B cell (primary cell): Measurements from ENCODE around the gene YRDC. TPM values are rescaled to one million over a fixed set of nuclear protein-coding genes. Genes with fewer than 3 reads are reported as not detected.

Experiments used
- ATAC-seq: fragments of 200-7000 bp; cut with Tn5 transposase; one replicate; pipeline ENCODE4 v1.10.0; 2021; ENCODE audit warnings: low read depth, mild to moderate bottlenecking, moderate number of reproducible peaks, moderate library complexity
- CTCF ChIA-PET: fragments of 350-600 bp; sonication (Branson Sonifier 250); formaldehyde crosslinking; loops from one replicate; lab custom pipeline; 2021; ENCODE audit warnings: antibody characterized with exemption, inconsistent platforms; lab: Charles Lee
- POLR2A ChIA-PET: fragments of 350-600 bp; sonication (Branson Sonifier 250); formaldehyde crosslinking; loops from one replicate; lab custom pipeline; 2021; ENCODE audit warnings: antibody characterized with exemption; lab: Charles Lee
- DNase-seq: peaks from one replicate; pipeline ENCODE4 v3.0.0; 2013
- H2AFZ ChIP-seq: 2 replicates; pipeline ENCODE4 v1.6.1; 2012; ENCODE audit warnings: mild to moderate bottlenecking, low read depth, low read length; ENCODE audit not compliant: insufficient read depth, poor library complexity, severe bottlenecking
- H3K27ac ChIP-seq, 2 donors: 1 replicate in 1 of 2; 2 replicates in 1 of 2; pipeline ENCODE4 v1.5.1; 2012 to 2013; ENCODE audit warnings: low read length in 2 of 2, mild to moderate bottlenecking in 2 of 2, moderate library complexity in 1 of 2
- H3K27me3 ChIP-seq, 4 experiments: fragments of 200-600 bp in 1 of 4; sonication (generic) in 1 of 4; replicated peaks in 1 of 4; 1 replicate in 2 of 4; 2 replicates in 2 of 4; pipeline versions ENCODE4 v1.6.1 to v1.7.0; 2013 to 2016; ENCODE audit warnings: low read length in 3 of 4, mild to moderate bottlenecking in 2 of 4, mixed read lengths in 1 of 4, moderate library complexity in 1 of 4; ENCODE audit not compliant: insufficient read depth in 4 of 4, control insufficient read depth in 3 of 4; ENCODE audit errors: control extremely low read depth in 1 of 4
- H3K36me3 ChIP-seq, 2 experiments: replicated peaks in 1 of 2; 1 replicate in 1 of 2; 2 replicates in 1 of 2; pipeline versions ENCODE4 v1.6.1 to v1.7.1; 2013; ENCODE audit warnings: low read length in 1 of 2; ENCODE audit not compliant: insufficient read depth in 2 of 2, control insufficient read depth in 1 of 2; ENCODE audit errors: control extremely low read depth in 1 of 2, extremely low read depth in 1 of 2
- H3K4me1 ChIP-seq, 2 donors: fragments of 200-600 bp in 1 of 2; sonication (generic) in 1 of 2; 1 replicate in 1 of 2; 2 replicates in 1 of 2; pipeline versions ENCODE4 v1.5.1 to v1.6.1; 2013 to 2017; ENCODE audit warnings: low read length in 2 of 2; ENCODE audit not compliant: control insufficient read depth in 2 of 2, insufficient read depth in 2 of 2
- H3K4me2 ChIP-seq: replicated peaks from 2 replicates; pipeline ENCODE3; 2012; ENCODE audit warnings: mild to moderate bottlenecking, low read depth, low read length; ENCODE audit not compliant: poor library complexity, severe bottlenecking
- H3K4me3 ChIP-seq, 5 experiments: fragments of 200-600 bp in 1 of 5; sonication (generic) in 1 of 5; 1 replicate in 3 of 5; 2 replicates in 2 of 5; pipeline versions ENCODE4 v1.5.1 to v1.7.0; 2011 to 2016; ENCODE audit warnings: low read length in 4 of 5, mild to moderate bottlenecking in 4 of 5, low read depth in 2 of 5, control low read depth in 1 of 5, moderate library complexity in 1 of 5; ENCODE audit not compliant: insufficient read depth in 1 of 5; ENCODE audit errors: control extremely low read depth in 1 of 5, extremely low read depth in 1 of 5
- H3K79me2 ChIP-seq: fragments of 200-600 bp; sonication (generic); one replicate; pipeline ENCODE4 v1.6.0; 2016; ENCODE audit warnings: low read length; ENCODE audit not compliant: control insufficient read depth, insufficient read depth
- H3K9ac ChIP-seq: fragments of 200-600 bp; sonication (generic); 2 replicates; pipeline ENCODE4 v1.6.1; 2017; ENCODE audit warnings: mild to moderate bottlenecking, low read length, moderate library complexity
- H3K9me3 ChIP-seq, 3 donors: one replicate each; pipeline versions ENCODE4 v1.6.1 to v1.7.1; 2013; ENCODE audit warnings: low read length in 2 of 3; ENCODE audit not compliant: control insufficient read depth in 2 of 3, insufficient read depth in 1 of 3; ENCODE audit errors: control extremely low read depth in 1 of 3
- H4K20me1 ChIP-seq: 2 replicates; pipeline ENCODE4 v1.6.0; 2012; ENCODE audit warnings: mild to moderate bottlenecking, low read length; ENCODE audit not compliant: insufficient read depth, control insufficient read depth, poor library complexity, severe bottlenecking
- H3K27ac Mint-ChIP-seq: one replicate; pipeline ENCODE4 v1.8.0; 2021; ENCODE audit warnings: mixed read lengths
- H3K27me3 Mint-ChIP-seq: one replicate; pipeline ENCODE4 v1.8.0; 2021; ENCODE audit warnings: mixed read lengths
- H3K4me1 Mint-ChIP-seq: one replicate; pipeline ENCODE4 v1.8.0; 2021; ENCODE audit warnings: mixed read lengths
- H3K4me3 Mint-ChIP-seq: one replicate; pipeline ENCODE4 v1.8.0; 2021; ENCODE audit warnings: mixed read lengths
- H3K9me3 Mint-ChIP-seq: one replicate; pipeline ENCODE4 v1.8.0; 2022; ENCODE audit warnings: mixed read lengths; ENCODE audit not compliant: insufficient read depth
- EZH2 ChIP-seq: IDR thresholded peaks from 2 replicates; pipeline ENCODE4 v1.6.1; 2012; ENCODE audit warnings: borderline replicate concordance, low read depth, mild to moderate bottlenecking, moderate library complexity, low read length; ENCODE audit not compliant: insufficient read depth, poor library complexity, severe bottlenecking
- WGBS: methylation state at CpG from one replicate; pipeline ENCODE4 v1.1.5; 2013; ENCODE audit warnings: missing lambda C conversion rate; ENCODE audit not compliant: insufficient coverage; 5-methylcytosine and 5-hydroxymethylcytosine counted together
- intact Hi-C: fragments of 100-400 bp; cut with micrococcal nuclease; formaldehyde crosslinking; loops from one replicate; pipeline ENCODE4 v1.10.0; 2022
- polyA plus RNA-seq: library from polyadenylated mRNA; depleted of rRNA; stranded (reverse); fragments of >200 nt; gene quantifications from 2 replicates; pipeline ENCODE4 v1.2.3, GENCODE V29; 2012
- total RNA-seq, 2 donors: library from RNA; stranded (reverse); fragments of 120-200 nt in 1 of 2; gene quantifications; 1 replicate in 1 of 2; 2 replicates in 1 of 2; pipeline versions ENCODE4 v1.2.3 to v1.2.4, GENCODE V29; 2013 to 2022

The YRDC gene
- total and polyA plus RNA-seq, 2 donors (not counting 1 experiment from before 2014, with no cell fraction given), result 12.5 to 16.7 TPM

DNA sequence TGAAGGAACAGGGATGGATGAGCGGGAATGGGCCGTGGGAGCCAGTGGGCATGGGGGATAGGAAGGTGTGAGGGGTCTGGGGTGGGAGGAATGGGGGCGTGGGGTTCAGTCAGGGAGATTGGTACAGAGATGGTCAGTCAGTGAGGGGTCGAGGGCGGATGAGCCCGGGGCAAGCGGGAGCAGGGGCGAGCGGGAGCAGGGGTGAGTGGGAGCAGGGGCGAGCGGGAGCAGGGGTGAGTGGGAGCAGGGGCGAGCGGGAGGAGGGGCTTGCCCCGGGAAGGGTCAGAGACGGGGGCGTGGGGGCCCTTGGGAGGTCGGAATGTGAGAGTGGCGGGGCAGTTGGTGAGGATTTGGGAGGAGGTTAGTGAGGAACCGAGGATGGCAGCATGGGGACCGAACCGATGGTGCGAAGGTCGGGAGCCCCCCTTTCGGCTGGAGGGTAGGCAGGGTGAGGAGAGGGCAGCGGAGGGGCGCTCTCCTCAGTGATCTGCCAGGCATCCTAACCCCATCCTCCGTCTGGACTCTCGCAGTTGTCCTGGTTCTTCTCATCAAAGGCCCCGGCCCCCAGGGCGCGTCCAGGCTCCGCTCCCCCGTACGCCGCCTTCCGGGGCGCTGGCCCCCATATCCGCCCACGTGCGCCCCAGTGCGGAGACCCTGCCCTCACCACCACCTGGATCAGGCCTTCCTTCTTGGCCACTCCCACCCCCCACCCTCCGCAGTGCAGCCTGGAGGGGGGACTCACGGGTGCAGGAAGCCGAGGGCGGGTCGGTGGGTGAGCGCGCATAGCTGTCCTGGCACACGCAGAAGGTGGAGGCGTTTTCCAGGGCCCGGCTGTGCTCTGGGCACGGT lies 54.3 kb downstream of the YRDC start:
- TF ChIP-seq EZH2, result no peak
- CTCF ChIA-PET, result no interaction called here
- ATAC-seq (no peak), DNase-seq (peak; percentile 16)
- Histone ChIP-seq H2AFZ (peak overlapping the region; percentile 16), H4K20me1 (no peaks in the 10 kb centered on the region), H3K27me3 (peaks cover 0 to 46% (median 16%) of the 10 kb centered on the region in 4 experiments), H3K79me2 (no peaks in the 10 kb centered on the region), H3K9ac (no peak overlapping the region), H3K36me3 (no peaks in the 10 kb centered on the region), H3K9me3 (no peaks in the 10 kb centered on the region), H3K27ac (no peak overlapping the region), H3K4me3 (peak overlapping the region in 1 of 5 experiments; percentile 41), H3K4me2 (peak overlapping the region; percentile 71), H3K4me1 (peaks cover 6 to 18% of the 10 kb centered on the region in 2 donors)
- peaks cover 12% of the 10 kb centered on the region for H3K4me1 Mint-ChIP-seq
- WGBS, result 11% methylated on average over 51 of the region's 52 CpGs
- peaks cover 22% of the 10 kb centered on the region for H3K27me3 Mint-ChIP-seq
- no peaks in the 10 kb centered on the region for H3K9me3 Mint-ChIP-seq
- intact Hi-C loops, result no loop called here
- peak overlapping the region; percentile 80 for H3K4me3 Mint-ChIP-seq
- H3K27ac Mint-ChIP-seq, result no peak overlapping the region
- POLR2A ChIA-PET, result no interaction called here

Other genes starting within 250 kb of the YRDC start
- 44.0 and 50.6 TPM in 2 replicates for gene GNL2, start 212.3 kb downstream of the YRDC start, total RNA-seq
- 15.7 and 29.8 TPM in 2 replicates for gene GNL2, start 212.3 kb downstream of the YRDC start, polyA plus RNA-seq
- gene RSPO1, start 173.3 kb downstream of the YRDC start, total RNA-seq, result not detected in 2 replicates
- not detected in 2 replicates for gene RSPO1, start 173.3 kb downstream of the YRDC start, polyA plus RNA-seq
- gene CDCA8, start 115.7 kb downstream of the YRDC start, total RNA-seq, result 1.3 and 1.5 TPM in 2 replicates
- gene CDCA8, start 115.7 kb downstream of the YRDC start, polyA plus RNA-seq, result 1.4 and 1.6 TPM in 2 replicates
- 0.39 and 0.61 TPM in 2 replicates for gene EPHA10, start 43.1 kb downstream of the YRDC start, total RNA-seq
- 0.17 and 0.94 TPM in 2 replicates for gene EPHA10, start 43.1 kb downstream of the YRDC start, polyA plus RNA-seq
- 6.6 and 7.8 TPM in 2 replicates for gene MANEAL, start 14.4 kb downstream of the YRDC start, total RNA-seq
- 1.1 and 3.1 TPM in 2 replicates for gene MANEAL, start 14.4 kb downstream of the YRDC start, polyA plus RNA-seq
- gene C1orf122, start 418 bp downstream of the YRDC start, total RNA-seq, result 15.7 and 16.9 TPM in 2 replicates
- gene C1orf122, start 418 bp downstream of the YRDC start, polyA plus RNA-seq, result 10.7 and 15.7 TPM in 2 replicates
- gene MTF1, start 51.4 kb upstream of the YRDC start, total RNA-seq, result 34.6 and 36.7 TPM in 2 replicates
- gene MTF1, start 51.4 kb upstream of the YRDC start, polyA plus RNA-seq, result 5.2 and 6.2 TPM in 2 replicates
- 63.3 and 66.9 TPM in 2 replicates for gene INPP5B, start 138.8 kb upstream of the YRDC start, total RNA-seq
- gene INPP5B, start 138.8 kb upstream of the YRDC start, polyA plus RNA-seq, result 27.9 and 45.4 TPM in 2 replicates
- 65.2 and 66.7 TPM in 2 replicates for gene SF3A3, start 181.8 kb upstream of the YRDC start, total RNA-seq
- gene SF3A3, start 181.8 kb upstream of the YRDC start, polyA plus RNA-seq, result 18.4 and 20.2 TPM in 2 replicates
- 2.2 TPM in 2 replicates for gene FHL3, start 197.3 kb upstream of the YRDC start, total RNA-seq
- gene FHL3, start 197.3 kb upstream of the YRDC start, polyA plus RNA-seq, result 0.15 and 0.94 TPM in 2 replicates
- gene UTP11, start 204.5 kb upstream of the YRDC start, total RNA-seq, result 16.4 and 16.8 TPM in 2 replicates
- gene UTP11, start 204.5 kb upstream of the YRDC start, polyA plus RNA-seq, result 6.0 and 10.4 TPM in 2 replicates
- gene POU3F1, start 238.6 kb upstream of the YRDC start, total RNA-seq, result 3.4 and 3.8 TPM in 2 replicates
- gene POU3F1, start 238.6 kb upstream of the YRDC start, polyA plus RNA-seq, result 0.45 and 0.63 TPM in 2 replicates